H54 (cell line): ENCODE measurements around the gene OR52E4.
A peak's percentile ranks its signal among the peaks of the same experiment; 100 is the strongest.

ENCODE experiments used
- DNase-seq: peaks from one replicate; pipeline ENCODE4 v3.0.0; 2011; ENCODE audit warnings: low spot score, mixed read lengths; ENCODE audit not compliant: insufficient read length
- FAIRE-seq: peaks from 3 replicates; lab custom pipeline; 2011; peaks lifted over from hg19 to GRCh38; lab: Jason Lieb, UNC
- POLR2A ChIP-seq: IDR thresholded peaks from 2 replicates; pipeline ENCODE4 v1.6.1; 2011; ENCODE audit warnings: low read depth, mild to moderate bottlenecking, low read length

OR52E4 gene

GRCh38 chr11:5880329-5880728, at the start of gene OR52E4:
Gene OR52E4 (plus strand): TSS chr11:5880629. CDS start chr11:5884293, 3,664 bp downstream.
- FAIRE-seq, result no peak
- no peak for TF ChIP-seq POLR2A
- DNase-seq, result no peak

- TF ChIP-seq POLR2A, result no peak
- no peak for DNase-seq
- no peak for FAIRE-seq
Observed at GRCh38 chr11:5831196-5831829, 49.1 kb upstream of the OR52E4 start.

- FAIRE-seq (no peak), DNase-seq (no peak)
- no peak for TF ChIP-seq POLR2A
Observed at GRCh38 chr11:5833446-5833845, 47.0 kb upstream of the OR52E4 start.

GRCh38 chr11:5837695-5838094, 42.7 kb upstream of the OR52E4 start:
- no peak for TF ChIP-seq POLR2A
- no peak for FAIRE-seq

GRCh38 chr11:5841797-5842196, 38.6 kb upstream of the OR52E4 start, which contains the start of gene OR52E6:
Gene OR52E6 (minus strand): TSS chr11:5841897. CDS start chr11:5841897, 0 bp downstream.
- FAIRE-seq (peak; percentile 27), DNase-seq (no peak)
- no peak for TF ChIP-seq POLR2A

More at GRCh38 chr11:5837695-5838094, 42.7 kb upstream of the OR52E4 start:
- DNase-seq, result no peak

GRCh38 chr11:5846701-5847100, 33.7 kb upstream of the OR52E4 start:
- no peak for FAIRE-seq
- TF ChIP-seq POLR2A, result no peak
- no peak for DNase-seq

- FAIRE-seq, result no peak
- TF ChIP-seq POLR2A, result no peak
- no peak for DNase-seq
Observed at GRCh38 chr11:5847711-5848110, 32.7 kb upstream of the OR52E4 start.

GRCh38 chr11:5851002-5851401, 29.4 kb upstream of the OR52E4 start:
- no peak for TF ChIP-seq POLR2A
- FAIRE-seq, result no peak
- DNase-seq, result no peak

GRCh38 chr11:5857590-5857989, 22.8 kb upstream of the OR52E4 start, which contains the start of gene OR52E8:
Gene OR52E8 (minus strand): TSS chr11:5857690. CDS start chr11:5857690, 0 bp downstream.
- no peak for TF ChIP-seq POLR2A
- FAIRE-seq, result no peak

GRCh38 chr11:5865826-5866225, 14.6 kb upstream of the OR52E4 start:
- TF ChIP-seq POLR2A, result no peak
- DNase-seq (no peak), FAIRE-seq (no peak)

More at GRCh38 chr11:5857590-5857989, 22.8 kb upstream of the OR52E4 start, which contains the start of gene OR52E8:
- DNase-seq, result no peak

- FAIRE-seq (no peak), DNase-seq (no peak)
- no peak for TF ChIP-seq POLR2A
Observed at GRCh38 chr11:5878564-5878963, 1.9 kb upstream of the OR52E4 start.

- DNase-seq (no peak), FAIRE-seq (no peak)
- TF ChIP-seq POLR2A, result no peak
Observed at GRCh38 chr11:5881756-5882155, 1.3 kb downstream of the OR52E4 start.

- no peak for DNase-seq
- no peak for FAIRE-seq
- no peak for TF ChIP-seq POLR2A
Observed at GRCh38 chr11:5887172-5887571, 6.7 kb downstream of the OR52E4 start.

- DNase-seq (no peak), FAIRE-seq (no peak)
- TF ChIP-seq POLR2A, result no peak
Observed at GRCh38 chr11:5887661-5888060, 7.2 kb downstream of the OR52E4 start.

- FAIRE-seq, result peak; percentile 50
- no peak for TF ChIP-seq POLR2A
- no peak for DNase-seq
Observed at GRCh38 chr11:5891216-5891800, 10.9 kb downstream of the OR52E4 start.
